Activated CD4-positive, alpha-beta T cell treated with anti-CD3 and anti-CD28 coated beads, Interleukin-2, amount 10 ng/mL, durations not matched to agents 7 days and 5 days (primary cell): ENCODE measurements around the gene SLC22A4. TPM values are rescaled to one million over a fixed set of nuclear protein-coding genes. Genes with fewer than 3 reads are reported as not detected.

ENCODE experiments used
- CTCF ChIA-PET: fragments of 350-600 bp; sonication (Branson Sonifier 250); formaldehyde crosslinking; loops from one replicate; lab custom pipeline; 2021; ENCODE audit warnings: antibody characterized with exemption; lab: Charles Lee
- POLR2A ChIA-PET: fragments of 350-600 bp; sonication (Branson Sonifier 250); formaldehyde crosslinking; loops from one replicate; lab custom pipeline; 2021; ENCODE audit warnings: antibody characterized with exemption; lab: Charles Lee
- DNase-seq: peaks from one replicate; pipeline ENCODE4 v3.0.0-alpha.2; 2020
- H3K27ac Mint-ChIP-seq: one replicate; pipeline ENCODE4 v1.8.0; 2021; ENCODE audit warnings: mild to moderate bottlenecking, moderate library complexity, mixed read lengths
- H3K27me3 Mint-ChIP-seq: one replicate; pipeline ENCODE4 v1.8.0; 2021; ENCODE audit warnings: mixed read lengths
- H3K36me3 Mint-ChIP-seq: one replicate; pipeline ENCODE4 v1.8.0; 2021; ENCODE audit warnings: low read depth, mixed read lengths
- H3K4me1 Mint-ChIP-seq: one replicate; pipeline ENCODE4 v1.8.0; 2021; ENCODE audit warnings: mixed read lengths
- H3K4me3 Mint-ChIP-seq: one replicate; pipeline ENCODE4 v1.8.0; 2021; ENCODE audit warnings: mild to moderate bottlenecking, moderate library complexity, mixed read lengths
- H3K9me3 Mint-ChIP-seq: one replicate; pipeline ENCODE4 v1.8.0; 2021; ENCODE audit warnings: mixed read lengths
- total RNA-seq, 2 experiments: library from RNA; stranded (reverse); gene quantifications; one replicate each; pipeline ENCODE4 v1.2.3, GENCODE V29; 2021

Gene SLC22A4
- total RNA-seq, 2 experiments from 2014 or later = not detected

GRCh38 chr5:132322266-132322665, 28.1 kb downstream of the SLC22A4 start:
- no peak overlapping the region for H3K27ac Mint-ChIP-seq
- POLR2A ChIA-PET = no interaction called here
- H3K9me3 Mint-ChIP-seq = no peaks in the 10 kb centered on the region
- H3K36me3 Mint-ChIP-seq = no peaks in the 10 kb centered on the region
- no peak for DNase-seq
- H3K4me3 Mint-ChIP-seq = no peak overlapping the region
- no peaks in the 10 kb centered on the region for H3K4me1 Mint-ChIP-seq
- no peaks in the 10 kb centered on the region for H3K27me3 Mint-ChIP-seq
- CTCF ChIA-PET = interaction anchor here (1.3 to 1.5 kb wide), 2 partner anchors 12 to 84 kb away, joined by 3 to 5 read pairs; no protein-coding TSS in a partner anchor

- Mint-ChIP-seq H3K27ac (no peak overlapping the region), H3K4me1 (no peaks in the 10 kb centered on the region), H3K27me3 (no peaks in the 10 kb centered on the region), H3K4me3 (no peak overlapping the region), H3K9me3 (no peaks in the 10 kb centered on the region), H3K36me3 (no peaks in the 10 kb centered on the region)
- DNase-seq = no peak
- CTCF ChIA-PET = interaction anchor here (1.3 to 1.5 kb wide), 2 partner anchors 13 to 85 kb away, joined by 3 to 5 read pairs; no protein-coding TSS in a partner anchor
- POLR2A ChIA-PET = no interaction called here
Observed at GRCh38 chr5:132323202-132323601, 29.0 kb downstream of the SLC22A4 start.

GRCh38 chr5:132325691-132326090, 31.5 kb downstream of the SLC22A4 start:
- no peak for DNase-seq
- no peaks in the 10 kb centered on the region for H3K4me1 Mint-ChIP-seq
- POLR2A ChIA-PET = no interaction called here

GRCh38 chr5:132327252-132327955, 33.2 kb downstream of the SLC22A4 start:
- no peak overlapping the region for H3K4me3 Mint-ChIP-seq
- H3K27ac Mint-ChIP-seq = no peak overlapping the region
- ChIA-PET POLR2A (no interaction called here), CTCF (interaction anchor here (2.6 kb wide), 1 partner anchor 28 kb away, joined by 7 read pairs; no protein-coding TSS in a partner anchor)
- H3K9me3 Mint-ChIP-seq = no peaks in the 10 kb centered on the region
- no peaks in the 10 kb centered on the region for H3K4me1 Mint-ChIP-seq
- no peak for DNase-seq
- no peaks in the 10 kb centered on the region for H3K27me3 Mint-ChIP-seq
- H3K36me3 Mint-ChIP-seq = no peaks in the 10 kb centered on the region

More at GRCh38 chr5:132325691-132326090, 31.5 kb downstream of the SLC22A4 start:
- H3K27me3 Mint-ChIP-seq = no peaks in the 10 kb centered on the region
- H3K9me3 Mint-ChIP-seq = no peaks in the 10 kb centered on the region
- no peaks in the 10 kb centered on the region for H3K36me3 Mint-ChIP-seq
- CTCF ChIA-PET = interaction anchor here (1.5 kb wide), 1 partner anchor 145 kb away, joined by 3 read pairs; no protein-coding TSS in a partner anchor
- no peak overlapping the region for H3K4me3 Mint-ChIP-seq
- H3K27ac Mint-ChIP-seq = no peak overlapping the region

GRCh38 chr5:132334812-132335211, 40.6 kb downstream of the SLC22A4 start:
- H3K4me1 Mint-ChIP-seq = peaks cover 6% of the 10 kb centered on the region
- H3K9me3 Mint-ChIP-seq = no peaks in the 10 kb centered on the region
- H3K36me3 Mint-ChIP-seq = no peaks in the 10 kb centered on the region
- no peak for DNase-seq
- no peak overlapping the region for H3K27ac Mint-ChIP-seq
- no peaks in the 10 kb centered on the region for H3K27me3 Mint-ChIP-seq
- CTCF ChIA-PET = interaction anchor here (0.8 to 1.3 kb wide), 4 partner anchors 10 to 38 kb away, joined by 3 read pairs; no protein-coding TSS in a partner anchor
- no peak overlapping the region for H3K4me3 Mint-ChIP-seq
- POLR2A ChIA-PET = no interaction called here

GRCh38 chr5:132335402-132335801, 41.2 kb downstream of the SLC22A4 start:
- H3K4me1 Mint-ChIP-seq = peaks cover 6% of the 10 kb centered on the region
- ChIA-PET CTCF (interaction anchor here (0.8 kb wide), 1 partner anchor 19 kb away, joined by 3 read pairs; no protein-coding TSS in a partner anchor), POLR2A (no interaction called here)
- DNase-seq = no peak
- no peak overlapping the region for H3K4me3 Mint-ChIP-seq
- H3K9me3 Mint-ChIP-seq = no peaks in the 10 kb centered on the region
- no peaks in the 10 kb centered on the region for H3K36me3 Mint-ChIP-seq
- H3K27me3 Mint-ChIP-seq = no peaks in the 10 kb centered on the region
- H3K27ac Mint-ChIP-seq = no peak overlapping the region

- H3K27ac Mint-ChIP-seq = no peak overlapping the region
- DNase-seq = no peak
- no peaks in the 10 kb centered on the region for H3K9me3 Mint-ChIP-seq
- POLR2A ChIA-PET = no interaction called here
- H3K4me3 Mint-ChIP-seq = no peak overlapping the region
- H3K4me1 Mint-ChIP-seq = peaks cover 6% of the 10 kb centered on the region
- no peaks in the 10 kb centered on the region for H3K27me3 Mint-ChIP-seq
- CTCF ChIA-PET = no interaction called here
- no peaks in the 10 kb centered on the region for H3K36me3 Mint-ChIP-seq
Observed at GRCh38 chr5:132339502-132339901, 45.3 kb downstream of the SLC22A4 start.

GRCh38 chr5:132342291-132343180, 48.3 kb downstream of the SLC22A4 start:
- H3K9me3 Mint-ChIP-seq = no peaks in the 10 kb centered on the region
- no peaks in the 10 kb centered on the region for H3K36me3 Mint-ChIP-seq
- H3K4me1 Mint-ChIP-seq = no peaks in the 10 kb centered on the region
- ChIA-PET POLR2A (no interaction called here), CTCF (no interaction called here)
- DNase-seq = no peak
- H3K27ac Mint-ChIP-seq = no peak overlapping the region
- no peak overlapping the region for H3K4me3 Mint-ChIP-seq
- H3K27me3 Mint-ChIP-seq = no peaks in the 10 kb centered on the region

- H3K9me3 Mint-ChIP-seq = no peaks in the 10 kb centered on the region
- H3K27me3 Mint-ChIP-seq = no peaks in the 10 kb centered on the region
- no peak for DNase-seq
- H3K4me3 Mint-ChIP-seq = no peak overlapping the region
- ChIA-PET CTCF (interaction anchor here (0.7 to 1.3 kb wide), 2 partner anchors 10 to 21 kb away, joined by 3 read pairs; no protein-coding TSS in a partner anchor), POLR2A (no interaction called here)
- H3K27ac Mint-ChIP-seq = no peak overlapping the region
- H3K4me1 Mint-ChIP-seq = no peaks in the 10 kb centered on the region
- H3K36me3 Mint-ChIP-seq = no peaks in the 10 kb centered on the region
Observed at GRCh38 chr5:132344775-132345514, 50.8 kb downstream of the SLC22A4 start.

- Mint-ChIP-seq H3K27me3 (no peaks in the 10 kb centered on the region), H3K4me1 (no peaks in the 10 kb centered on the region), H3K27ac (no peak overlapping the region), H3K9me3 (no peaks in the 10 kb centered on the region), H3K36me3 (no peaks in the 10 kb centered on the region), H3K4me3 (no peak overlapping the region)
- ChIA-PET CTCF (interaction anchor here (0.7 to 0.8 kb wide), 2 partner anchors 13 to 80 kb away, joined by 3 to 6 read pairs; no protein-coding TSS in a partner anchor), POLR2A (no interaction called here)
- no peak for DNase-seq
Observed at GRCh38 chr5:132353486-132353995, 59.3 kb downstream of the SLC22A4 start.

GRCh38 chr5:132354381-132355139, 60.4 kb downstream of the SLC22A4 start:
- POLR2A ChIA-PET = no interaction called here
- no peaks in the 10 kb centered on the region for H3K9me3 Mint-ChIP-seq
- no peak for DNase-seq
- no peaks in the 10 kb centered on the region for H3K27me3 Mint-ChIP-seq
- no peaks in the 10 kb centered on the region for H3K36me3 Mint-ChIP-seq
- no peak overlapping the region for H3K27ac Mint-ChIP-seq
- no peaks in the 10 kb centered on the region for H3K4me1 Mint-ChIP-seq
- CTCF ChIA-PET = interaction anchor here (1.1 to 2.3 kb wide), 3 partner anchors 12 to 27 kb away, joined by 3 to 7 read pairs (median 6); no protein-coding TSS in a partner anchor
- H3K4me3 Mint-ChIP-seq = no peak overlapping the region
